Activated naive CD4-positive, alpha-beta T cell treated with anti-CD3 and anti-CD28 coated beads, Interleukin-2, amount 50 U/mL, for 24 hours (primary cell): ENCODE data around the gene PPM1F.
"Not testable (repeated sequence)": the region's sequence is repeated elsewhere in the genome, so short reads cannot be mapped to it uniquely, and the experiment has no call there.

Experiments used
- H3K27ac Mint-ChIP-seq: one replicate; pipeline ENCODE4 v1.8.0; 2021; ENCODE audit warnings: mild to moderate bottlenecking, mixed read lengths
- H3K27me3 Mint-ChIP-seq: one replicate; pipeline ENCODE4 v1.8.0; 2021; ENCODE audit warnings: mixed read lengths
- H3K36me3 Mint-ChIP-seq: one replicate; pipeline ENCODE4 v1.8.0; 2021; ENCODE audit warnings: mixed read lengths
- H3K4me1 Mint-ChIP-seq: one replicate; pipeline ENCODE4 v1.8.0; 2021; ENCODE audit warnings: mixed read lengths
- H3K4me3 Mint-ChIP-seq: one replicate; pipeline ENCODE4 v1.8.0; 2021; ENCODE audit warnings: mild to moderate bottlenecking, mixed read lengths
- H3K9me3 Mint-ChIP-seq: one replicate; pipeline ENCODE4 v1.8.0; 2021; ENCODE audit warnings: mixed read lengths

The PPM1F gene

GRCh38 chr22:21909871-21910270 is 42.8 kb downstream of the PPM1F start:
- Mint-ChIP-seq H3K27me3 (no peaks in the 10 kb centered on the region), H3K4me1 (no peaks in the 10 kb centered on the region), H3K4me3 (no peak overlapping the region), H3K27ac (no peak overlapping the region), H3K36me3 (peaks cover 1% of the 10 kb centered on the region), H3K9me3 (no peaks in the 10 kb centered on the region)

DNA sequence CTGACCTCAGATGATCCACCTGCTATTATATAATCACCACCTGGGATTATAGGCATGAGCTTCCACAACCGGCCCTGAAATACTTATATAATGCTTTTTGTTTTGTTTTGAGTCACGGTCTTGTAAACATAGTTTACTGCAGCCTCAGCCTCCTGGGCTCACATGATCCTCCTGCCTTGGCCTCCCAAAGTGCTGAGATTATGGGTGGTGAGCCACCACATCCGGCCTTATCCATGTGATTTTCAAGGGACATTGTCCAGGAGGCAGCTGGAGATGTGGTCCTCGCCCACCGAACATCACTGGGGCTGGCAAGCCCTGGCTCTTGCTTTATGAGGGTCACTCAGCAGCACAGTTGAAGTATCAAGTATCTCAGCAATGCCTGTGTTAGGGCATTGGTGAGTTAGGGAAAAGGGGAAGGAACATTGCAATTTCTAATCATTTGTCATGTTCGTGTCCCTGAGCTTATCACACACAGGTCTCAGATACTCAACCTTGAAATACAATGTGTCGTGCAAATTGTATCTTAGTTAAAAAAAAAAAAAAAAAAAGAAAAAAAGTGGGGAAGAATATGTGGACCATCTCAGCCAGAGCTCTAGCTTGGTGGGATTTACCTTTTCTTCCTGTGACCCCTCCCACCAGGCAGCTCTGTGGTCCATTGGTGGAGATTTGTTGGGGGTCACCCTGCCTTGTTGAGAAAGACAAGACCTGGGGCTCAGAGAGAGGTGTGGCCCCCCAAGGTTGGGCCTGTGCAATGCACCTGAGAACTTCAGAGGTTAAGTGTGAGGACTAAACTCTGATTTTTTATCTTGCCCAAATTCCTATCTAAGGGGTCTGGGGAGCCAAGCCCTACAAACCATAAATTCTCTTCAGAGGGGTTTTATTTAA is 44.8 kb downstream of the PPM1F start:
- Mint-ChIP-seq H3K27me3 (no peaks in the 10 kb centered on the region), H3K9me3 (no peaks in the 10 kb centered on the region), H3K4me3 (no peak overlapping the region), H3K4me1 (no peaks in the 10 kb centered on the region), H3K27ac (no peak overlapping the region), H3K36me3 (peaks cover 4% of the 10 kb centered on the region)

- not testable (repeated sequence) for H3K27ac Mint-ChIP-seq, H3K9me3 Mint-ChIP-seq, H3K4me1 Mint-ChIP-seq, H3K27me3 Mint-ChIP-seq, H3K36me3 Mint-ChIP-seq, H3K4me3 Mint-ChIP-seq
Observed at GRCh38 chr22:21905234-21905633, 47.4 kb downstream of the PPM1F start.

GRCh38 chr22:21904250-21904789 is 48.3 kb downstream of the PPM1F start:
- Mint-ChIP-seq H3K4me1 (no peaks in the 10 kb centered on the region), H3K4me3 (no peak overlapping the region), H3K9me3 (no peaks in the 10 kb centered on the region), H3K27ac (no peak overlapping the region), H3K36me3 (peaks cover 4% of the 10 kb centered on the region), H3K27me3 (no peaks in the 10 kb centered on the region)

GRCh38 chr22:21903283-21903682 is 49.4 kb downstream of the PPM1F start:
- peak overlapping the region; percentile 7 for H3K27ac Mint-ChIP-seq
- no peaks in the 10 kb centered on the region for H3K4me1 Mint-ChIP-seq
- H3K9me3 Mint-ChIP-seq = no peaks in the 10 kb centered on the region
- H3K4me3 Mint-ChIP-seq = no peak overlapping the region
- H3K27me3 Mint-ChIP-seq = no peaks in the 10 kb centered on the region
- H3K36me3 Mint-ChIP-seq = peaks cover 4% of the 10 kb centered on the region

DNA sequence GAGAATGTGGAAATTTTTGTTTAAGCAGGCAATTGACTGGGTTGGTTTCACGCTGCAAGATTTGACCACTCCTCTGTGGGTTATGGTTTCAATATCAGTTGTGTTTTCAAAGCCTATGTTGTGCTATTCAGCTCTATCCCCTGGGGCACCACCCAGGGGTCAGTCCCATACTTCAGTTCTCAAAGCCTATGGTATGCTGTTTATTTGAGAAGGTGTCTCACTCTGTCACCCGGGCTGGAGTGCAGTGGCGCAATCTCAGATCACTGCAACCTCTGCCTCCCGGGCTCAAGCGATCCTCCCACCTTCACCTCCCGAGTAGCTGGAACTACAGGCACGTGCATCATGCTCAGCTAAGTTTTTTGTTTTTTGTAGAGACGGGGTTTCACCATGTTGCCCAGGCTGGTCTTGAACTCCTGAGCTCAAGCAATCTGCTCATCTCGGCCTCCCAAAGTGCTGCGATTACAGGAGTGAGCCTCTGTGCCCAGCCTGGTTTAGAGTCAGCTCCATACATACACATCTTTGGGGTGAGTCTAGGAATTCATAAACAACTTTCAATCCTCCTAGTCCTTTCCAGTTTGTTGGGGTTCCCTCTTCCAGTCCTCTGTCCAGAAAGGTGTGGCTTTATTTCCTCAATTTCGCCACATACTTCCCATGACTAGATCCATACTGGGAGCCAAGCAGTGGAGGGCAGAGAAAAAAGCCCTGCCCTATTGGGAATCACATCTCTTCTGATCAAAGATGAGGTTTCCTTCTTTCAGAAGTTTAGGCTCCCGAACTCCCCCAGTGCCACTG is 50.2 kb downstream of the PPM1F start:
- H3K9me3 Mint-ChIP-seq = no peaks in the 10 kb centered on the region
- H3K4me1 Mint-ChIP-seq = no peaks in the 10 kb centered on the region
- no peak overlapping the region for H3K4me3 Mint-ChIP-seq
- no peaks in the 10 kb centered on the region for H3K27me3 Mint-ChIP-seq
- peaks cover 4% of the 10 kb centered on the region for H3K36me3 Mint-ChIP-seq
- H3K27ac Mint-ChIP-seq = no peak overlapping the region

- H3K9me3 Mint-ChIP-seq = no peaks in the 10 kb centered on the region
- H3K4me1 Mint-ChIP-seq = no peaks in the 10 kb centered on the region
- H3K27me3 Mint-ChIP-seq = no peaks in the 10 kb centered on the region
- no peak overlapping the region for H3K4me3 Mint-ChIP-seq
- no peak overlapping the region for H3K27ac Mint-ChIP-seq
- H3K36me3 Mint-ChIP-seq = no peaks in the 10 kb centered on the region
Observed at GRCh38 chr22:21898354-21898896, 54.2 kb downstream of the PPM1F start.

DNA sequence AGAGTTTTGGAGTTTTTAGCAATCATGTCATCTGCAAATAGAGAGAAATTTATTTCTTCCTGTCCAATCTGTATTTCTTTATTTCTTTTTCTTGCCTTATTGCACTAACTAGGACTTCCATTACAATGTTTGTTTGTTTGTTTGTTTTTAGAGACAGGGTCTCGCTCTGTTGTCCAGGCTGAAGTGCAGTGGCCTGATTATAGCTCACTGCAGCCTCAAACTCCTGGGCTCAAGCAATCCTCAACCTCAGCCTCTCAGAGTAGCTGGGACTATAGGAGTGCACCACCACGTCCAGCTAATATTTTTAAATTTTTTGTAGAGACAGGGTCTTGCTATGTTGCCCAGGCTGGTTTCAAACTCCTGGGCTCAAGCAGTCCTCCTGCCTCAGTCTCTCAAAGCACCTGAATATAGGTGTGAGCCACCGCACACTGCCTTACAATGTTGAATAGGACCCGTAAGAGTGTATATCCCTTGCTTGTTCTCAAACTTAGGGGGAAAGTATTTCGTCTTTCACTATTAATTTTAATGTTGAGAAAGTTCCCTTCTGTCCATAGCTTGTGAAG is 55.6 kb downstream of the PPM1F start:
- Mint-ChIP-seq H3K27me3 (no peaks in the 10 kb centered on the region), H3K4me1 (no peaks in the 10 kb centered on the region), H3K27ac (no peak overlapping the region), H3K36me3 (no peaks in the 10 kb centered on the region), H3K4me3 (no peak overlapping the region), H3K9me3 (no peaks in the 10 kb centered on the region)

- not testable (repeated sequence) for H3K9me3 Mint-ChIP-seq, H3K4me1 Mint-ChIP-seq, H3K4me3 Mint-ChIP-seq, H3K27ac Mint-ChIP-seq, H3K27me3 Mint-ChIP-seq, H3K36me3 Mint-ChIP-seq
Observed at GRCh38 chr22:21896275-21896674, 56.4 kb downstream of the PPM1F start.

- no peak overlapping the region for H3K27ac Mint-ChIP-seq
- no peaks in the 10 kb centered on the region for H3K9me3 Mint-ChIP-seq
- no peaks in the 10 kb centered on the region for H3K4me1 Mint-ChIP-seq
- no peak overlapping the region for H3K4me3 Mint-ChIP-seq
- no peaks in the 10 kb centered on the region for H3K27me3 Mint-ChIP-seq
- no peaks in the 10 kb centered on the region for H3K36me3 Mint-ChIP-seq
Observed at GRCh38 chr22:21894799-21895198, 57.8 kb downstream of the PPM1F start.

GRCh38 chr22:21889251-21889990 is 63.2 kb downstream of the PPM1F start:
- Mint-ChIP-seq H3K4me3 (no peak overlapping the region), H3K9me3 (no peaks in the 10 kb centered on the region), H3K36me3 (no peaks in the 10 kb centered on the region), H3K4me1 (no peaks in the 10 kb centered on the region), H3K27ac (no peak overlapping the region), H3K27me3 (no peaks in the 10 kb centered on the region)

- Mint-ChIP-seq H3K36me3 (no peaks in the 10 kb centered on the region), H3K4me3 (no peak overlapping the region), H3K27me3 (no peaks in the 10 kb centered on the region), H3K27ac (no peak overlapping the region), H3K4me1 (no peaks in the 10 kb centered on the region), H3K9me3 (no peaks in the 10 kb centered on the region)
Observed at GRCh38 chr22:21887841-21888240, 64.8 kb downstream of the PPM1F start.

DNA sequence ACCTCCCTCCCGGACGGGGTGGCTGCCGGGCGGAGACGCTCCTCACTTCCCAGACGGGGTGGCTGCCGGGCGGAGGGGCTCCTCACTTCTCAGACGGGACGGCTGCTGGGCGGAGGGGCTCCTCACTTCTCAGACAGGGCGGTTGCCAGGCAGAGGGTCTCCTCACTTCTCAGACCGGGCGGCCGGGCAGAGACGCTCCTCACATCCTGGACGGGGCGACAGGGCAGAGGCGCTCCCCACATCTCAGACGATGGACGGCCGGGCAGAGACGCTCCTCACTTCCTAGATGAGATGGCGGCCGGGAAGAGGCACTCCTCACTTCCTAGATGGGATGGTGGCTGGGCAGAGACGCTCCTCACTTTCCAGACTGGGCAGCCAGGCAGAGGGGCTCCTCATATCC is 68.7 kb downstream of the PPM1F start:
- H3K27ac Mint-ChIP-seq, H3K4me1 Mint-ChIP-seq, H3K36me3 Mint-ChIP-seq, H3K27me3 Mint-ChIP-seq, H3K9me3 Mint-ChIP-seq, H3K4me3 Mint-ChIP-seq: not testable (repeated sequence)

GRCh38 chr22:21882754-21883333 is 69.8 kb downstream of the PPM1F start:
- not testable (repeated sequence) for H3K27ac Mint-ChIP-seq, H3K9me3 Mint-ChIP-seq, H3K36me3 Mint-ChIP-seq, H3K27me3 Mint-ChIP-seq, H3K4me1 Mint-ChIP-seq, H3K4me3 Mint-ChIP-seq
